T-helper 1 cell treated with Interleukin-12 subunit alpha and Interleukin-12 subunit beta and Interleukin-4 antibody, amounts not matched to agents 30 μg/mL and 1 μg/mL, for 36 hours (primary cell): ENCODE measurements around the gene SIM1.

Experiments used
- H3K27ac Mint-ChIP-seq: one replicate; pipeline ENCODE4 v1.8.0; 2021; ENCODE audit warnings: mild to moderate bottlenecking, mixed read lengths
- H3K27me3 Mint-ChIP-seq: one replicate; pipeline ENCODE4 v1.8.0; 2021; ENCODE audit warnings: low read depth, mixed read lengths
- H3K36me3 Mint-ChIP-seq: one replicate; pipeline ENCODE4 v1.8.0; 2021; ENCODE audit warnings: low read depth, mixed read lengths
- H3K4me1 Mint-ChIP-seq: one replicate; pipeline ENCODE4 v1.8.0; 2021; ENCODE audit warnings: low read depth, mixed read lengths
- H3K4me3 Mint-ChIP-seq: one replicate; pipeline ENCODE4 v1.8.0; 2021; ENCODE audit warnings: mild to moderate bottlenecking, moderate library complexity, mixed read lengths
- H3K9me3 Mint-ChIP-seq: one replicate; pipeline ENCODE4 v1.8.0; 2021; ENCODE audit warnings: mixed read lengths

The SIM1 gene

DNA sequence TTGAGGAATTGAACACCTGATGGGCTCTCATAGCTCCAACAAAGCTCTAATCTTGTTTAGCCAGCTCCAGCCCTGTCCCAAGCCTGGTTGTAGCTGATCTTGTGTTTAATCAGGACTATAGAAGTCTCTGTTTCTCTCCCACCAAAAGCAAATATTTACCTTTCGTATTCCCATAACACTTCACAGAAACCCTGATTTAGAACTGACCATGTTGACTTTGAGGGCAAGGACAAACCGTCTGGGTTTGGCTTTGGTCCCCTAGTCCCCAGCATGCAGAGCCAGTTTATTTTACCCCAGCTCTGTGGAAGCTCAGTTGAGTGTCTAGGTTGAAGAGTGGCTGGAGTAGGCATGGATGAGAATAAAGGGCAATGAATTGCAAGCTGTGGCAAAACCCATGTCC lies 18.0 kb upstream of the SIM1 start:
- H3K4me1 Mint-ChIP-seq, result no peaks in the 10 kb centered on the region
- no peak overlapping the region for H3K27ac Mint-ChIP-seq
- H3K9me3 Mint-ChIP-seq, result no peaks in the 10 kb centered on the region
- H3K4me3 Mint-ChIP-seq, result no peak overlapping the region
- H3K27me3 Mint-ChIP-seq, result peaks cover 6% of the 10 kb centered on the region
- H3K36me3 Mint-ChIP-seq, result no peaks in the 10 kb centered on the region

DNA sequence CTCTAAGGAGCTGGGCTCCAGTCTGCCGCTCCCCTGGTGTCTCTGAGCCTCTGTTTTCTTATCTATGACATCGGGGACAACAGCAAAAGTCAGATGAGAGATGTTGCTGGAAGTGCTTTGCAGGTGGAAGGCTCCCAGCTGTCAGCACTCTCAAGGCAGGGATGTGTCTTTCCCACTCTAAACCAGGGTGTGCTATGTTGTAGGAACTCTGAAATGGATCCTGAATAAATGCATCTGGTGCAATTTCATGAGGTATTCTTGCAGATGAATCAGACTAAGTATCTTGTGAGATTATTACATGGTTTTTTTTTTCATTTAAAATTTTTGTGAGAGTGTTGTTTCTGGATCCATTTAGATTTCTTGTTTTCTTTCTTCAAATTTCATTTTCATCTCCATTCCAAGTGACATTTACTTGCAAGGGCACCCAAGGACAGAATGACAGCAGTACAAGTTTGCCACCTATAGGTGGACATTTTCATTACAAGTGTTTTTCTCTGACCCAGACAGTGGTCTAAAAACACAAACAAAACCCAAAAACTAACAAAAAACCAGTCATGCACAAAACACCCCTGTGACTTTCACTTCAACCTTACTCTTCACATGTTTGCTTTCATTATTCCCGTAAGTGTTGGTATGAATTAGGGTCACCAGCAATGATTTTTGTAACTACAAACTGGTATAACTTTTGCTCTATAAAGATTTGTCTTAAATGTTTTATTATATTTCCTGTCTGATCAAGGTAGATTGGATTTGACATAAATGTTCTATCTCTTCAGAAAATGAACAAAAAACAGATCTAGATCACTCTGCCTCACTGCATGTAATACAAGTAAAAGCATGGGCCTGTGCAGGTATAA lies 14.7 kb upstream of the SIM1 start:
- no peak overlapping the region for H3K4me3 Mint-ChIP-seq
- H3K27me3 Mint-ChIP-seq, result peaks cover 11% of the 10 kb centered on the region
- H3K9me3 Mint-ChIP-seq, result no peaks in the 10 kb centered on the region
- H3K4me1 Mint-ChIP-seq, result peaks cover 3% of the 10 kb centered on the region
- H3K36me3 Mint-ChIP-seq, result no peaks in the 10 kb centered on the region
- H3K27ac Mint-ChIP-seq, result no peak overlapping the region

DNA sequence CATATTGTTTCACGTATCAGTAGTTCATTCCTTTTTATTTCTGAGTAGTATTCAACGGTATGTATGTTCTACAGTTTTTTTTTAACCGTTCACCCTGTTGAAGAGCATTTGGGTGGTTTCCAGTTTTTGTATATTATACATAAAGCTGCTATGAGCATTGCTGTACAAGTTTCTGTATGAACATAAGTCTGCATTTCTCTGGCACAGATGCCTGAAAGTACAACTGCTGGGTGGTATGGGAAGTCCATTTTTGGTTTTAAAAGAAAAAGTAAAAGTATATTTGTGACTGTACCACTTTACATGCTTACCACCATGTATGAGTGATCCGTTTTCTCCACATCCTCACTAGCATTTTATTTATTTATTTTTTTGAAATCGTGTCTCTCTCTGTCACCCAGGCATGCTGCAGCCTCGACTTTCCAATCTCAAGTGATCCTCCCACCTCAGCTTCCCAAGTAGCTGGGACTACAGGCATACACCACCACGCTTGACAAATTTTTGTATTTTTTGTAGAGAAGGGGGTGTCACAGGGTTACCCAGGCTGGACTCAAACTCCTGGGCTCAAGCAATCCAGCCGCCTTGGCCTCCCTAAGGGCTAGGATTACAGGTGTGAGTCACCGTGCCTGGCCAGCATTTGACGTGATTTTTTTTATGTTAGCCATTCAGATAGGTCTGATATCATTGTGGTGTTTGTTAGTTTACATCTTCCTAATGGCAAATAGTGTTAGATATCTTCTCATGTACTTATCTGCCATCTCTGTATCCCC lies 11.0 kb upstream of the SIM1 start:
- H3K9me3 Mint-ChIP-seq, result no peaks in the 10 kb centered on the region

DNA sequence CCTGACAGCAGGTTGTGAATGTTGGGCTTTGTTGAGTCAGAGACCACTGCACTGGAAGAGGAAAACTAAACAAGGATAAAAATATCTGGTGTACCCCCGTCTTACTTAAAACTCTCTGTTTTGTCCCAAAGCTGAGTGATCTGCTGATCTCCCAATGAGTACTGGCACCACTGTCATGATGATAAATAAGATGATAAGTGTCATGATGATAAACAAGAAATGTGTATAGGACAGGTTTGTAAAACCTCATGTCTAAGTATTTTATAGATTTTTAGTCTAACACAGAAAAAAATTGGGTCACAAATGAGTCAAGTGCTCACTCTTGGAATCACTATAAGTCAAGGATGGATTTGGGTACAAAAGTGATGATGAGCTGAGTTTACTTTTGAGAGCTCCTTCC lies 8.5 kb upstream of the SIM1 start:
- no peak overlapping the region for H3K4me3 Mint-ChIP-seq
- peak overlapping the region; percentile 44 for H3K27ac Mint-ChIP-seq
- peaks cover under 1% of the 10 kb centered on the region for H3K36me3 Mint-ChIP-seq
- peaks cover 66% of the 10 kb centered on the region for H3K27me3 Mint-ChIP-seq
- H3K9me3 Mint-ChIP-seq, result no peaks in the 10 kb centered on the region
- peaks cover 12% of the 10 kb centered on the region for H3K4me1 Mint-ChIP-seq

More for the DNA sequence above, 11.0 kb upstream of the SIM1 start:
- H3K27me3 Mint-ChIP-seq, result peaks cover 41% of the 10 kb centered on the region
- peak overlapping the region; percentile 52 for H3K27ac Mint-ChIP-seq
- no peak overlapping the region for H3K4me3 Mint-ChIP-seq
- H3K36me3 Mint-ChIP-seq, result no peaks in the 10 kb centered on the region
- peaks cover 12% of the 10 kb centered on the region for H3K4me1 Mint-ChIP-seq

DNA sequence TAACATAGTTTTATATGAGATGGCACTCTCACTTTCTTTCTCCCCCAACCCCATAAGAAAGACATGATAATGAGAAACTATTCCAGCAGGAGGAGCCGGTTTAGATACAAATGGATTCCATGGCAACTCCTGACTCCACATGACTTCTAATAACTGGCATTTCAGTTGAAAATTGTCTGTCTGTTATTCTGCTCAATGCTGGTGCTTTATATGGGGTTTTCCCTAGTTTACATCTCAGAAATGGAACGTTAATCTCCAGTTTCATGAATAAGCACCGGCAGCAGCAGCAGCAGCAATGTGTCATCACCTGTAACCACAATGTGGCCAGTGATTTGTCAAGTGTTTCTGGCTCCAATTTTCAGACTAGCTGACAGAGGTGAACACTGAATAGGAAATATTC lies 8.0 kb upstream of the SIM1 start:
- Mint-ChIP-seq H3K4me3 (no peak overlapping the region), H3K27ac (peak overlapping the region; percentile 44), H3K27me3 (peaks cover 71% of the 10 kb centered on the region), H3K4me1 (peaks cover 14% of the 10 kb centered on the region), H3K9me3 (peaks cover 4% of the 10 kb centered on the region), H3K36me3 (peaks cover 4% of the 10 kb centered on the region)

DNA sequence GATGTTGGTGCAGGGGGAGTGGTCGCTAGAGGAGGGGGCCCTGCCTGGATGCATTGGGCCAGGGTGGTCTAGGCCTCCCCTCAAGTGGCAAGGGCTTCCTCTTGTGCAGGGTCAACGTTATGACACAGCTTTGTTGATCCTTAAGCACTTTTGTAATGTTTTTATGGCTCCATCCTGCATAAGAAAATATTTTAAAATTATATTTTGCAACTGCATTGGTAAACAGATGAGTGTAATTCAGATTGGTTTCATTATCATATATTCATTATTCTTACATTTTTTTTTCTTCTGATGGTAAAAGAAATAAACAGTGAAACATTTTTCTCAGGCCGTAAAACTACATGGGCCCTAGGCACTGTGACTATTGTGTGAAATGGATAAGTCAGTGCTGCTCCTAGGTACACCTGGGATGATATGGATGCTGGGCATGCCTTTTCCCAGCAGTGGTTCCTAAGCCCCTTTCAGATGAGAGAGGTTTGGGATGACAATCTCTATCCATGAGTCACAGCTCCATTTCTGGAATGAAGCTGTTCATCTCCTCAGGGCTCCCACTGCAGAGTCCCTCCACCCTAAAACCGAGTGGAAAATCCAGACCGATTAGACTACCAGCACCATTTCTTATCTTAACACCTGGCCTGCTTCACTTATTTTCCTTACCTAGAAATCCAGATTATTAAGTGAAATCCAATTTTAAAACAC lies 5.8 kb upstream of the SIM1 start:
- no peak overlapping the region for H3K4me3 Mint-ChIP-seq
- H3K4me1 Mint-ChIP-seq, result peaks cover 21% of the 10 kb centered on the region
- H3K27ac Mint-ChIP-seq, result no peak overlapping the region
- H3K36me3 Mint-ChIP-seq, result peaks cover 10% of the 10 kb centered on the region
- H3K9me3 Mint-ChIP-seq, result peaks cover 10% of the 10 kb centered on the region
- peaks cover 81% of the 10 kb centered on the region for H3K27me3 Mint-ChIP-seq

DNA sequence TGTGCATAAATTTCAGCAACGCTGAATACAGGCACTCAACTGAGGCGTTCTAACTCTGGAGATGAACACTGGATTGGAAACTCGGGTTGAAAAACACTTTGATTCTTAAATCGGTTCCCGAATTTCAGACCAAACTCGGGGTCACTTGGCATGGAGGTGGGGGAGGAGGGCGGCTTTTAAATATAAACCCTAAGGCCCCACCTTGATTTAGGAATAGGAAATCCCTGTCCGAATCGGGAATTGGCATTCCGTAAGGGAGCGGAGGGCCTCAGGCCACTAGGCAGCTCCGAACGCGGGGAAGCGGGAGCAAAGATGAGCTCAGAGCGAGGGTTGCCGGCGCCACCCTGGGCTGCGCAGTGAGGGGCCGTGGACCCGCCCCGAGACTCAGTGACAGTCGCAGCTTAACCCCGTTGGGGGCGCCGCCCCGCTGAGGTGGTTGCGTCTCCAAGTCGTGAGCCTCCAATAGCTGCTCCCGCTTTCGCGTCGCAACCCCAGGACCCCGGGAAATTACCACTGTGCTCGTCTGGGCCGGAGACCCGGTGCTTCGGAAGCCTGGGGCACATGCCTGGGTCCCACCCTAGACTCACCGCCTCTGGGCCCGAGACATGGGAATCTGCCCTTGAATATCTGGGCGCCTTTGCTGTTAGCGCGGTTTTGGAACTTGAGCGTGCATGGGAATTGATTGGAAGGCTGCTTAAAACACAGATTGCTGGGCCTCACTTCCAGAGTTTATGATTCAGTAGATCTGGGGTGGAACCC lies 4.6 kb upstream of the SIM1 start:
- Mint-ChIP-seq H3K9me3 (peaks cover 10% of the 10 kb centered on the region), H3K36me3 (peaks cover 10% of the 10 kb centered on the region), H3K4me1 (peaks cover 21% of the 10 kb centered on the region), H3K27ac (no peak overlapping the region), H3K4me3 (no peak overlapping the region), H3K27me3 (peaks cover 90% of the 10 kb centered on the region)

DNA sequence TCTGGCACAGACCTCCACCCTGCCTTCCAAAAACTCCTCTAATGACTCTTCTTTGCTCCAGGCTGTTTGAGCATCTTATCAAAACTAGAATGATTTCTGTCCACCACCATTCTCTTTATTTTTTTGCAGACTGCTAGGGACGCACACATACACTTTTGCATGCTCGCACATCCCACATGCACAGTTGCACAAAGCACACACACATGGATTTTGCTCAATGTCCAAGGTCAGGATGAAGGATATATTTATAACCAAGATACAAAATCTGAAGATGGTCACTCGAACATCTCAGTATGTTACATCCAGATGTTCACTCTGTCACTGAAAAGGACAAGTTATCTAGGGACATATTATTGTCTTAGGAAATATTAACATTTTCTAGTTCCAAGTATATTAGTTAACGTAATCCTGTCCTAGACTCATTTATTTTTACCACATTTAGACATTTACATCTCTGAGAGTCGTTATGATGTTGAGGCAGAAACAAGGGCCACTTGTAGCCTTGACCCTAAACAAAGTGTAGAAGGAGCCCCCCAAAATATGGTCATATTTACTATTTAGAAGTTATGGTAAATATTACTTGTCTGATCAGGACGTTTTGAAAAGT lies 3.4 kb upstream of the SIM1 start:
- Mint-ChIP-seq H3K9me3 (peaks cover 14% of the 10 kb centered on the region), H3K4me3 (no peak overlapping the region), H3K27ac (peak overlapping the region; percentile 73), H3K4me1 (peaks cover 19% of the 10 kb centered on the region), H3K27me3 (peaks cover 94% of the 10 kb centered on the region), H3K36me3 (peaks cover 15% of the 10 kb centered on the region)

DNA sequence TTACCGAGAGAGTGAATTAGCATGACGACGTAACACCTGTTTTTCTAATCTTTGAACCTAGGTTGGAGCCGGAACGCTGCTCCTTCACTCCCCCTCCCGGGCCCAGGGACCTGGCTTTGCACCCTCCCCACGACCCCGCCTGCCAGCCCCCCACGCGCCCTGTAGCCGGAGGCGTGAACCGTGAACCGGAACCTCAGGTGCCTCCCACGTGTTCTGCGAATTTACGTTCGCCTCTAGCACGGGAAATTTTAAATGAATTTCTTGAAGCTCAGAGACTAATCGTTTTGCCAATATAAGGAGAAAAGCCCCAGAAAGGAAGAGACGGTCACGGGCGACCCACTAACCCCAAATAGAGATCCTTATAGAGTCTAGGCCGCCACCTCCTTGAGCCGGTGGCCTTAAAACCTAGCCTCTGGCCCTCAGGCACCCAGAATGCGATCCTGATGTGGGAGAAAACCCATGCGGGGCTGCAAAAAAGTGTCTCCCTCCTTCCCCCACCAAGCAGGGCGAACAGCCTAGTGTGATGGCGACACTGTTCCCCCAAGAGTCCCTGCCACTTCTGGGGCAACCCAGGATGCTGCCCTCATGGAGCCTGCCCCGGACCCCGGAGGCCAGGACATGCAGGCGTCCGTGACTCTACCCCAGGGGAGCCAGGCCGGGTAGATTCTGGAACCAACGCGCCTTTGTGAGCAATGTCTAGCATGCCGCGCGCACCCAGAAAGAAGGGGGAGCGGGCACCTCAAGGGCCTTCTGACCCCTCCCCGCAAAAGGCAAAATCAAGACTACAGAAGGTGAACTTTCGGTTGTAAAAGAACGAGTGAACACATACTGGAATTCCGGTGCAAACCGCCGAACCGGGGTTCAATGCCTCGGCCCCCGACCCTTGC lies 2.7 kb upstream of the SIM1 start:
- peaks cover 16% of the 10 kb centered on the region for H3K9me3 Mint-ChIP-seq
- H3K4me3 Mint-ChIP-seq, result no peak overlapping the region
- H3K4me1 Mint-ChIP-seq, result peaks cover 17% of the 10 kb centered on the region
- H3K27me3 Mint-ChIP-seq, result peaks cover 94% of the 10 kb centered on the region
- peaks cover 15% of the 10 kb centered on the region for H3K36me3 Mint-ChIP-seq
- peak overlapping the region; percentile 75 for H3K27ac Mint-ChIP-seq

DNA sequence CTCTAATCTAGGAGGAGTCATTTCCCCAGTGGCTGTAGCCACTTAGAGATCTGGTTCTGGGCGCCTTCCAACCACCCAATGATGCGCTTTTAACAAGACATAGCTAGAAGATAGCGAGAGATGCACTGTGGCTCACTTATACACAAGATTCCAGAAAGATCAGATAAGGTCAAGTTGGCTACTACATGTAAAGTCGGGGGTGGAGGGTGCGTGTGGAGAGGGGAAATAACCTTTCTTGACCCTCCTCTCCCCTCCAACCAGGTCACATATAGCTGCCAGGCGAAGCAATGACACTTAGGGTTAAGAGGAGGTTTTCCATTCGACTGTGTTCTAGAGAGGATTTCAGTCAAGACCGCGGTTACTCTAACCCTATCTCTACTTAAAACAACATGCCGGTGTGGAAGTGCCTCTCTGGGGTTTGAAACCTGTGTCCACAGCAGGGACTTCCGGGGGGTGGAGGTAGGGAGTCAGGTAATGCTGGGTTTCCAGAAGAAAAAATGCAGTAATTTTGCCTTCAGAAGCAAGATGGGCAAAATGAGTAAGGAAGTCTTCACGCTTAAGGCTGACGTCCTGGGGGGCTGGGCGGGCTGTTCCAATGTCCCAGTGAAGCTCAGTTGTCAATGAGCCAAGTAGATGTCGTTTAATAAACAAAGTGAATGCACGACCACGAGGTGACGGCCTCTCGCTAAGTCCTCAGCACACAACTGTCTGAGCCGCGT lies 1.8 kb upstream of the SIM1 start:
- Mint-ChIP-seq H3K36me3 (peaks cover 17% of the 10 kb centered on the region), H3K4me1 (peaks cover 25% of the 10 kb centered on the region), H3K4me3 (no peak overlapping the region), H3K27ac (peak overlapping the region; percentile 75), H3K9me3 (peaks cover 22% of the 10 kb centered on the region), H3K27me3 (peaks cover 94% of the 10 kb centered on the region)

DNA sequence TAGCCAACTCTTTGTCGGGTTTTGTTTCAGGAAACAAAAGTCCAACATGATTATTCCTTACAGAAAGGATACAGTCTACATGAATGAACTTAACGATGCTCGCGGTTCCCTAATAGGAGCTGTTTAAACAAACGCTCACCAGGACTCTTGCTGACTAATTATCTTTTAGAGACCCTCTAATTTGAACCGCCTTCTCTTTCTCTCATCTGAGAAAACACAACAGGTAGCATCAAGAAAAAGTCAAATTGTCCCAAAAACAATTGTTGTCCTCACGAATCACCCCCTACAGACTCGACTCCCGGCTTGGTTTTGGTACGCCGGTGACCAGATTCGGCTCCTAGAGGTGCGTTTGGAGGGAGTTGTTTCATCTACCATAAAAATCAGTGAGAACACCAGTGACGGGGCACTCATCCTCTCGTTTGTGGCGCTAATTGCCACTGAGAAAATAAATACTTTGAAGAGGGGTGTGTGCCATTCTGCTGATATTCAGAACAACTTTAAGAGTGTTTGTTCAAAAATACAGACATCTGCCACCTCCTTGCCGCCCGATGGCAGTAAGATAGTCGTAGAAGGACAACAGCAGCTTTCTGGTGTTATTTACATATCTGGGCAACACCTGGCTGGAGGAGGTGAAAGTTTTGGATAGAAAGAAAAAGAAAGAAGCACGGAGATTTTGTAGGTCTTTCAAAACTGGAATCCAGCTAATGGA lies 1.1 kb upstream of the SIM1 start:
- H3K27me3 Mint-ChIP-seq, result peaks cover 94% of the 10 kb centered on the region
- H3K9me3 Mint-ChIP-seq, result peaks cover 22% of the 10 kb centered on the region
- peaks cover 17% of the 10 kb centered on the region for H3K36me3 Mint-ChIP-seq
- peaks cover 27% of the 10 kb centered on the region for H3K4me1 Mint-ChIP-seq
- H3K4me3 Mint-ChIP-seq, result no peak overlapping the region
- peak overlapping the region; percentile 75 for H3K27ac Mint-ChIP-seq

DNA sequence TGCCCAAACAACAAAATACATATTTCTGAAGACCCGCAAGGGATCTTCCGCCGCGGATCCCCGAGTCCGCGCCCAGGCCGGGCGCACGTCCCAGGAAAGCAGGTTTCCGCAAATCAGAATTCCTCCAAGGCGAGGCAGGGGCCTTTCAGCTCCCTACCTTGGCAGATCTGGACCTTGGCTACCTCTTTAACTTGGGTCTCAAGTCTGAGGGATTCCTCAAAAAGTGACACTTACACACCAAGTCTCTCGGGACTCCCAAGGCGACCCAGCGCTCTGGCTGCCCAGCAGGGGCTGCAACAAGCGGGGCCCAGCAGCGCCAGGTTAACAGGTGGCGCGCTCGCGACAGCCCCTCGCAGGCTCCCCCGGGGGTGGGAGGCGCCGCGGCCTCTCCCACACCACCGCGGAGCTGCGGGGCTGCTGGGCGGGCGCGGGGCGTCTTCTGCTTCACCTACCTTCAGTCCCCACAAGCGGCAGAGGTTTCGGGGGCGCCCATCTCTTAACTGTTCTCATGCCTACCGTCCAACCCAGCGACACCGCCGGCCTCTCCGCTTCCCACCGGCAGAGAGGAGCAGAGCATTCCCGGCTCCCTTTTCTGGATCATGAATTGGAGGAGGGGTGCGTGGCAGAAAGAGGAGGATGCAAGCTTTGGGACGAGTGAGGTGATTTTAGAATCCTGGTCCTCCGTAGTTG lies 414 bp downstream of the SIM1 start:
- Mint-ChIP-seq H3K4me3 (no peak overlapping the region), H3K4me1 (peaks cover 30% of the 10 kb centered on the region), H3K27ac (peak overlapping the region; percentile 37), H3K36me3 (peaks cover 17% of the 10 kb centered on the region), H3K9me3 (peaks cover 22% of the 10 kb centered on the region), H3K27me3 (peaks cover 85% of the 10 kb centered on the region)
